ENCODE data around the gene GRM7.
A peak's percentile ranks its signal among the peaks of the same experiment; 100 is the strongest.

GRM7 gene

GRCh38 chr3:7203969-7204847, 343.3 kb downstream of the GRM7 start:
- no peak for DNase-seq
- CTCF ChIA-PET = interaction anchor here (1.0 kb wide), 1 partner anchor 7 kb away, joined by 3 read pairs; no protein-coding TSS in a partner anchor
- Histone ChIP-seq H3K27me3 (replicated peaks in 2 of 5; ENCODE audit: control insufficient read depth in 4 of 5, insufficient read depth in 5 of 5, low read length in 4 of 5) (no peaks in the 10 kb centered on the region), H3K9me3 (ENCODE audit: control extremely low read depth in 1 of 5, control insufficient read depth in 4 of 5, insufficient read depth in 2 of 5, low read depth in 1 of 5, low read length in 4 of 5) (peaks cover 0 to 3% (median 0%) of the 10 kb centered on the region in 5 experiments), H3K27ac (ENCODE audit: insufficient read depth in 1 of 2, low read depth in 1 of 2, low read length in 2 of 2, poor library complexity in 1 of 2, severe bottlenecking in 2 of 2) (no peak overlapping the region), H3K4me3 (ENCODE audit: control insufficient read depth in 1 of 7, extremely low read depth in 1 of 7, insufficient read depth in 4 of 7, low read depth in 2 of 7, low read length in 6 of 7) (no peak overlapping the region), H3K36me3 (ENCODE audit: control insufficient read depth in 4 of 4, insufficient read depth in 4 of 4, low read length in 3 of 4) (no peaks in the 10 kb centered on the region), H3K4me1 (ENCODE audit: control extremely low read depth in 1 of 4, control insufficient read depth in 4 of 4, insufficient read depth in 4 of 4, low read length in 3 of 4) (peaks cover 0 to 2% (median under 1%) of the 10 kb centered on the region in 4 experiments)
- 100% methylated on average over 3 of the region's 5 CpGs for WGBS (ENCODE audit: insufficient coverage)
- POLR2A ChIA-PET = no interaction called here

DNA sequence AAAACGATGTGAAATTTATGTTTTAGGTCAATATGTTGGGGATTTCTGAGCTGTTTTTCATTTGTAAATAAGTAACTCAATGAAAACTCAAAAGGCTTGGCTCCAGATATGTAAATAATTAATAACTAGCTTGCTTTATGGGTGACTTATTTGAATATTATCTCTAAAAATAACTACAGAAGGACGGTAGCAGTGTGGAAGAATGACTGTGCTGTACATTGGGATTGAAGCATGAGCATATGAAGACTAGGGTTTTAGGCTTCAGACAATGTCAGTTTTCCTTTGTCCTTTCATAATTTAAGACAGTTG, 343.9 kb downstream of the GRM7 start:
- CTCF ChIA-PET = no interaction called here
- Histone ChIP-seq H3K27ac (ENCODE audit: insufficient read depth in 1 of 2, low read depth in 1 of 2, low read length in 2 of 2, poor library complexity in 1 of 2, severe bottlenecking in 2 of 2) (no peak overlapping the region), H3K27me3 (replicated peaks in 2 of 5; ENCODE audit: control insufficient read depth in 4 of 5, insufficient read depth in 5 of 5, low read length in 4 of 5) (no peaks in the 10 kb centered on the region), H3K9me3 (ENCODE audit: control extremely low read depth in 1 of 5, control insufficient read depth in 4 of 5, insufficient read depth in 2 of 5, low read depth in 1 of 5, low read length in 4 of 5) (peaks cover 0 to 3% (median 0%) of the 10 kb centered on the region in 5 experiments), H3K4me1 (ENCODE audit: control extremely low read depth in 1 of 4, control insufficient read depth in 4 of 4, insufficient read depth in 4 of 4, low read length in 3 of 4) (peaks cover 0 to 2% (median under 1%) of the 10 kb centered on the region in 4 experiments), H3K36me3 (ENCODE audit: control insufficient read depth in 4 of 4, insufficient read depth in 4 of 4, low read length in 3 of 4) (no peaks in the 10 kb centered on the region), H3K4me3 (ENCODE audit: control insufficient read depth in 1 of 7, extremely low read depth in 1 of 7, insufficient read depth in 4 of 7, low read depth in 2 of 7, low read length in 6 of 7) (no peak overlapping the region)
- no peak for DNase-seq
- WGBS (ENCODE audit: insufficient coverage) = 100% methylated on average over 2 of the region's 2 CpGs
- POLR2A ChIA-PET = interaction anchor here (0.6 kb wide), 1 partner anchor 101 kb away, joined by 3 read pairs; no protein-coding TSS in a partner anchor

- POLR2A ChIA-PET = interaction anchor here (0.6 kb wide), 1 partner anchor 100 kb away, joined by 3 read pairs; no protein-coding TSS in a partner anchor
These were observed 344.6 kb downstream of the GRM7 start for GRCh38 chr3:7205535-7205934.

GRCh38 chr3:7205962-7206361, 345.0 kb downstream of the GRM7 start:
- no peaks in the 10 kb centered on the region for H3K9me3 ChIP-seq (ENCODE audit: control extremely low read depth in 1 of 5, control insufficient read depth in 4 of 5, insufficient read depth in 2 of 5, low read depth in 1 of 5, low read length in 4 of 5)
- no peaks in the 10 kb centered on the region for H3K36me3 ChIP-seq (ENCODE audit: control insufficient read depth in 4 of 4, insufficient read depth in 4 of 4, low read length in 3 of 4)
- peak overlapping the region in 5 of 7 experiments; percentile 27 to 53 (median 46) for H3K4me3 ChIP-seq (ENCODE audit: control insufficient read depth in 1 of 7, extremely low read depth in 1 of 7, insufficient read depth in 4 of 7, low read depth in 2 of 7, low read length in 6 of 7)
- H3K27me3 ChIP-seq (replicated peaks in 2 of 5; ENCODE audit: control insufficient read depth in 4 of 5, insufficient read depth in 5 of 5, low read length in 4 of 5) = no peaks in the 10 kb centered on the region
- peak overlapping the region in 1 of 2 experiments; percentile 44 for H3K27ac ChIP-seq (ENCODE audit: insufficient read depth in 1 of 2, low read depth in 1 of 2, low read length in 2 of 2, poor library complexity in 1 of 2, severe bottlenecking in 2 of 2)
- peaks cover 0 to 2% (median under 1%) of the 10 kb centered on the region in 4 experiments for H3K4me1 ChIP-seq (ENCODE audit: control extremely low read depth in 1 of 4, control insufficient read depth in 4 of 4, insufficient read depth in 4 of 4, low read length in 3 of 4)
- POLR2A ChIA-PET = no interaction called here
- CTCF ChIA-PET = interaction anchor here (1.1 kb wide), 1 partner anchor 9 kb away, joined by 4 read pairs; no protein-coding TSS in a partner anchor
- peak; percentile 55 to 76 (median 65) for DNase-seq
- no CpG with 5 or more reads among the region's 4 CpGs for WGBS (ENCODE audit: insufficient coverage)

More at GRCh38 chr3:7205535-7205934, 344.6 kb downstream of the GRM7 start:
- CTCF ChIA-PET = interaction anchor here (1.1 kb wide), 1 partner anchor 9 kb away, joined by 4 read pairs; no protein-coding TSS in a partner anchor
- Histone ChIP-seq H3K27me3 (replicated peaks in 2 of 5; ENCODE audit: control insufficient read depth in 4 of 5, insufficient read depth in 5 of 5, low read length in 4 of 5) (no peaks in the 10 kb centered on the region), H3K36me3 (ENCODE audit: control insufficient read depth in 4 of 4, insufficient read depth in 4 of 4, low read length in 3 of 4) (no peaks in the 10 kb centered on the region), H3K27ac (ENCODE audit: insufficient read depth in 1 of 2, low read depth in 1 of 2, low read length in 2 of 2, poor library complexity in 1 of 2, severe bottlenecking in 2 of 2) (peak overlapping the region in 1 of 2 experiments; percentile 44), H3K4me1 (ENCODE audit: control extremely low read depth in 1 of 4, control insufficient read depth in 4 of 4, insufficient read depth in 4 of 4, low read length in 3 of 4) (peaks cover 0 to 2% (median under 1%) of the 10 kb centered on the region in 4 experiments), H3K4me3 (ENCODE audit: control insufficient read depth in 1 of 7, extremely low read depth in 1 of 7, insufficient read depth in 4 of 7, low read depth in 2 of 7, low read length in 6 of 7) (peak overlapping the region in 4 of 7 experiments; percentile 27 to 53 (median 49)), H3K9me3 (ENCODE audit: control extremely low read depth in 1 of 5, control insufficient read depth in 4 of 5, insufficient read depth in 2 of 5, low read depth in 1 of 5, low read length in 4 of 5) (peaks cover 0 to under 1% (median 0%) of the 10 kb centered on the region in 5 experiments)
- 45% methylated on average over 4 of the region's 4 CpGs for WGBS (ENCODE audit: insufficient coverage)
- DNase-seq = peak; percentile 9 to 61 (median 21)

- POLR2A ChIA-PET = interaction anchor here (0.5 kb wide), 1 partner anchor 443 kb away, joined by 3 read pairs; no protein-coding TSS in a partner anchor
- 98% methylated on average over 4 of the region's 5 CpGs for WGBS (ENCODE audit: insufficient coverage)
- H3K4me3 ChIP-seq (ENCODE audit: control insufficient read depth in 1 of 7, extremely low read depth in 1 of 7, insufficient read depth in 4 of 7, low read depth in 2 of 7, low read length in 6 of 7) = no peak overlapping the region
- no peaks in the 10 kb centered on the region for H3K27me3 ChIP-seq (replicated peaks in 2 of 5; ENCODE audit: control insufficient read depth in 4 of 5, insufficient read depth in 5 of 5, low read length in 4 of 5)
- no peaks in the 10 kb centered on the region for H3K36me3 ChIP-seq (ENCODE audit: control insufficient read depth in 4 of 4, insufficient read depth in 4 of 4, low read length in 3 of 4)
- H3K4me1 ChIP-seq (ENCODE audit: control extremely low read depth in 1 of 4, control insufficient read depth in 4 of 4, insufficient read depth in 4 of 4, low read length in 3 of 4) = peaks cover 0 to 2% (median under 1%) of the 10 kb centered on the region in 4 experiments
- H3K27ac ChIP-seq (ENCODE audit: insufficient read depth in 1 of 2, low read depth in 1 of 2, low read length in 2 of 2, poor library complexity in 1 of 2, severe bottlenecking in 2 of 2) = no peak overlapping the region
- DNase-seq = no peak
- CTCF ChIA-PET = no interaction called here
- no peaks in the 10 kb centered on the region for H3K9me3 ChIP-seq (ENCODE audit: control extremely low read depth in 1 of 5, control insufficient read depth in 4 of 5, insufficient read depth in 2 of 5, low read depth in 1 of 5, low read length in 4 of 5)
These were observed 346.2 kb downstream of the GRM7 start for GRCh38 chr3:7207125-7207524.

- POLR2A ChIA-PET = no interaction called here
- WGBS (ENCODE audit: insufficient coverage) = no CpG with 5 or more reads among the region's 2 CpGs
- Histone ChIP-seq H3K4me1 (ENCODE audit: control extremely low read depth in 1 of 4, control insufficient read depth in 4 of 4, insufficient read depth in 4 of 4, low read length in 3 of 4) (peaks cover 0 to 2% (median under 1%) of the 10 kb centered on the region in 4 experiments), H3K9me3 (ENCODE audit: control extremely low read depth in 1 of 5, control insufficient read depth in 4 of 5, insufficient read depth in 2 of 5, low read depth in 1 of 5, low read length in 4 of 5) (no peaks in the 10 kb centered on the region), H3K27ac (ENCODE audit: insufficient read depth in 1 of 2, low read depth in 1 of 2, low read length in 2 of 2, poor library complexity in 1 of 2, severe bottlenecking in 2 of 2) (no peak overlapping the region), H3K4me3 (ENCODE audit: control insufficient read depth in 1 of 7, extremely low read depth in 1 of 7, insufficient read depth in 4 of 7, low read depth in 2 of 7, low read length in 6 of 7) (no peak overlapping the region), H3K27me3 (replicated peaks in 2 of 5; ENCODE audit: control insufficient read depth in 4 of 5, insufficient read depth in 5 of 5, low read length in 4 of 5) (no peaks in the 10 kb centered on the region), H3K36me3 (ENCODE audit: control insufficient read depth in 4 of 4, insufficient read depth in 4 of 4, low read length in 3 of 4) (no peaks in the 10 kb centered on the region)
- DNase-seq = no peak
- CTCF ChIA-PET = no interaction called here
These were observed 347.0 kb downstream of the GRM7 start for GRCh38 chr3:7207928-7208327.

DNA sequence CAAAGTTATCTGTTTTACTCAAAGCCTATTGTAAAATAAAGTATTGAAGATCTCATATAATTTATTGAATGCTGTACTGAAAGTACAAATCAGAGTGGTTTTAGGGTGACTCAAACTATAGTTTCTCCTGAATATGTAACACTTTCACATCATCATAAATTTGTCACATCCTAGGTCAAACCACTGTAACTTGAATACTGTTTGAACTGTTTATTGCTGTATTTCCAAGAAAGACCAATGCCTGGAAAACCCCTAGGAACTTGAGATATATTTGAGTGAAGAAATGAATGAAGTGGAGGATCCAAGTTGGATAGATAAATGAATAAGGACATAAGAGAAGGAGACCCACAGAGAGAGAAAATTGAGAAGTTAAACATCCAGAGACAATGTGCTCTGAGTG, 348.2 kb downstream of the GRM7 start:
- Histone ChIP-seq H3K4me1 (ENCODE audit: control extremely low read depth in 1 of 4, control insufficient read depth in 4 of 4, insufficient read depth in 4 of 4, low read length in 3 of 4) (peaks cover 0 to 2% (median under 1%) of the 10 kb centered on the region in 4 experiments), H3K36me3 (ENCODE audit: control insufficient read depth in 4 of 4, insufficient read depth in 4 of 4, low read length in 3 of 4) (no peaks in the 10 kb centered on the region), H3K27ac (ENCODE audit: insufficient read depth in 1 of 2, low read depth in 1 of 2, low read length in 2 of 2, poor library complexity in 1 of 2, severe bottlenecking in 2 of 2) (no peak overlapping the region), H3K9me3 (ENCODE audit: control extremely low read depth in 1 of 5, control insufficient read depth in 4 of 5, insufficient read depth in 2 of 5, low read depth in 1 of 5, low read length in 4 of 5) (no peaks in the 10 kb centered on the region), H3K4me3 (ENCODE audit: control insufficient read depth in 1 of 7, extremely low read depth in 1 of 7, insufficient read depth in 4 of 7, low read depth in 2 of 7, low read length in 6 of 7) (no peak overlapping the region), H3K27me3 (replicated peaks in 2 of 5; ENCODE audit: control insufficient read depth in 4 of 5, insufficient read depth in 5 of 5, low read length in 4 of 5) (no peaks in the 10 kb centered on the region)
- CTCF ChIA-PET = no interaction called here
- POLR2A ChIA-PET = no interaction called here
- no peak for DNase-seq
